Measurements from ENCODE around the gene DEFB131B. TPM values are rescaled to one million over a fixed set of nuclear protein-coding genes. Genes with fewer than 3 reads are reported as not detected.
"Not testable (repeated sequence)": the region's sequence is repeated elsewhere in the genome, so short reads cannot be mapped to it uniquely, and the experiment has no call there.

Gene DEFB131B
- total and polyA plus RNA-seq, 2 experiments from 2014 or later, result not detected

GRCh38 chr11:71870661-71871060 is 7.6 kb upstream of the DEFB131B start:
- H3K4me2 ChIP-seq (ENCODE audit: unreplicated experiment); H3K4me1 ChIP-seq (ENCODE audit: insufficient read depth); H3K4me3 ChIP-seq; H4K20me1 ChIP-seq (ENCODE audit: insufficient read depth); H3K36me3 ChIP-seq (ENCODE audit: low read depth); H3K9me2 ChIP-seq (ENCODE audit: insufficient read depth); H3K9ac ChIP-seq; in situ Hi-C loops (cut with MboI); H3K27ac ChIP-seq; H3K27me3 ChIP-seq (replicated peaks; ENCODE audit: insufficient read depth); H3F3A ChIP-seq (ENCODE audit: insufficient read depth); DNase-seq; H2AFZ ChIP-seq; H3K79me2 ChIP-seq (ENCODE audit: insufficient read depth); H3K9me3 ChIP-seq (ENCODE audit: low read depth): not testable (repeated sequence)

- H3K9ac ChIP-seq; H3K36me3 ChIP-seq (ENCODE audit: low read depth); H3K27ac ChIP-seq; H3K9me2 ChIP-seq (ENCODE audit: insufficient read depth); H3K27me3 ChIP-seq (replicated peaks; ENCODE audit: insufficient read depth); in situ Hi-C loops (cut with MboI); H3K4me1 ChIP-seq (ENCODE audit: insufficient read depth); H3K79me2 ChIP-seq (ENCODE audit: insufficient read depth); H3K9me3 ChIP-seq (ENCODE audit: low read depth); H4K20me1 ChIP-seq (ENCODE audit: insufficient read depth); DNase-seq; H3K4me2 ChIP-seq (ENCODE audit: unreplicated experiment); H3F3A ChIP-seq (ENCODE audit: insufficient read depth); H3K4me3 ChIP-seq; H2AFZ ChIP-seq: not testable (repeated sequence)
- 54 to 55% methylated on average over 2 of the region's 2 CpGs for WGBS, 2 experiments (ENCODE audit: low coverage in 1 of 2, low lambda C conversion rate in 2 of 2, missing lambda C conversion rate in 2 of 2)
Measured at GRCh38 chr11:71876262-71876661, 2.0 kb upstream of the DEFB131B start.

GRCh38 chr11:71885806-71886205 is 7.6 kb downstream of the DEFB131B start:
- H3K4me2 ChIP-seq (ENCODE audit: unreplicated experiment); H3F3A ChIP-seq (ENCODE audit: insufficient read depth); in situ Hi-C loops (cut with MboI); H3K9me3 ChIP-seq (ENCODE audit: low read depth); H3K36me3 ChIP-seq (ENCODE audit: low read depth); H3K4me3 ChIP-seq; H3K9me2 ChIP-seq (ENCODE audit: insufficient read depth); H2AFZ ChIP-seq; H3K79me2 ChIP-seq (ENCODE audit: insufficient read depth); H3K4me1 ChIP-seq (ENCODE audit: insufficient read depth); H3K27ac ChIP-seq; H3K27me3 ChIP-seq (replicated peaks; ENCODE audit: insufficient read depth); H4K20me1 ChIP-seq (ENCODE audit: insufficient read depth); DNase-seq; H3K9ac ChIP-seq: not testable (repeated sequence)
- WGBS, 2 experiments (ENCODE audit: low coverage in 1 of 2, low lambda C conversion rate in 2 of 2, missing lambda C conversion rate in 2 of 2), result 97 to 98% methylated on average over 12 of the region's 12 CpGs

- H3K9me3 ChIP-seq (ENCODE audit: low read depth); H3K9ac ChIP-seq; DNase-seq; H3K4me1 ChIP-seq (ENCODE audit: insufficient read depth); H3K79me2 ChIP-seq (ENCODE audit: insufficient read depth); H4K20me1 ChIP-seq (ENCODE audit: insufficient read depth); H3F3A ChIP-seq (ENCODE audit: insufficient read depth); H3K9me2 ChIP-seq (ENCODE audit: insufficient read depth); H3K27me3 ChIP-seq (replicated peaks; ENCODE audit: insufficient read depth); in situ Hi-C loops (cut with MboI); H3K27ac ChIP-seq; H3K36me3 ChIP-seq (ENCODE audit: low read depth); H3K4me2 ChIP-seq (ENCODE audit: unreplicated experiment); H2AFZ ChIP-seq; H3K4me3 ChIP-seq: not testable (repeated sequence)
- 90 to 93% methylated on average over 14 of the region's 14 CpGs for WGBS, 2 experiments (ENCODE audit: low coverage in 1 of 2, low lambda C conversion rate in 2 of 2, missing lambda C conversion rate in 2 of 2)
Measured at GRCh38 chr11:71888335-71889010, 10.2 kb downstream of the DEFB131B start.

- H3F3A ChIP-seq (ENCODE audit: insufficient read depth); H3K4me1 ChIP-seq (ENCODE audit: insufficient read depth); H3K27ac ChIP-seq; H2AFZ ChIP-seq; H3K27me3 ChIP-seq (replicated peaks; ENCODE audit: insufficient read depth); H3K9me3 ChIP-seq (ENCODE audit: low read depth); H3K4me2 ChIP-seq (ENCODE audit: unreplicated experiment); H3K9ac ChIP-seq; in situ Hi-C loops (cut with MboI); H3K79me2 ChIP-seq (ENCODE audit: insufficient read depth); H4K20me1 ChIP-seq (ENCODE audit: insufficient read depth); H3K9me2 ChIP-seq (ENCODE audit: insufficient read depth); H3K4me3 ChIP-seq; H3K36me3 ChIP-seq (ENCODE audit: low read depth); DNase-seq: not testable (repeated sequence)
- WGBS, 2 experiments (ENCODE audit: low coverage in 1 of 2, low lambda C conversion rate in 2 of 2, missing lambda C conversion rate in 2 of 2), result 86 to 90% methylated on average over 14 of the region's 14 CpGs
Measured at GRCh38 chr11:71889181-71889872, 11.1 kb downstream of the DEFB131B start.

All from GM23248 (cell line).